ENCODE data around the gene PCDHGB5. TPM values are rescaled to one million over a fixed set of nuclear protein-coding genes. Genes with fewer than 3 reads are reported as not detected.

The PCDHGB5 gene
- total and polyA plus RNA-seq, 2 of the 13 experiments (the other 11 are each of a cell fraction or from before 2014, with no cell fraction given): 0.08 to 0.44 TPM

- TF ChIP-seq CREB1 (IDR thresholded peaks at IDR 0.05) (no peak), CREB1 (CRISPR knock-in tag; IDR thresholded peaks at IDR 0.05) (no peak), SALL1 (CRISPR knock-in tag; IDR thresholded peaks at IDR 0.05) (peak; percentile 8; the same call in 1 of the 2 replicates), ATAD3A (CRISPR knock-in tag; IDR thresholded peaks at IDR 0.05) (no peak), PHF21A (CRISPR knock-in tag; IDR thresholded peaks at IDR 0.05) (0 out of 2 replicates have a peak, but pooled peaks have one; percentile 23), ARNTL (CRISPR knock-in tag; IDR thresholded peaks at IDR 0.05) (no peak), ZGPAT (CRISPR knock-in tag; IDR thresholded peaks at IDR 0.05) (peak; percentile 31; the same call in 1 of the 2 replicates), ZNF205 (CRISPR knock-in tag; IDR thresholded peaks at IDR 0.05) (0 out of 2 replicates have a peak, but pooled peaks have one; percentile 35), ATF7-NPFF (CRISPR knock-in tag; IDR thresholded peaks at IDR 0.05; ENCODE audit: low read depth) (no peak), ARID5B (CRISPR knock-in tag; IDR thresholded peaks at IDR 0.05) (peak; percentile 36; the same call in 1 of the 2 replicates), STAG1 (CRISPR knock-in tag; IDR thresholded peaks at IDR 0.05) (peak; percentile 70), KDM2A (CRISPR knock-in tag; IDR thresholded peaks at IDR 0.05; ENCODE audit: borderline replicate concordance, low read depth) (peak; percentile 44; the same call in 1 of the 2 replicates), SMARCE1 (IDR thresholded peaks at IDR 0.05; ENCODE audit: borderline replicate concordance) (no peak), XRCC5 (optimal IDR thresholded peaks at IDR 0.05; ENCODE audit: low read length) (peak; percentile 67), SMC3 (IDR thresholded peaks at IDR 0.05; ENCODE audit: low read length) (peak; percentile 54), ARID4A (CRISPR knock-in tag; IDR thresholded peaks at IDR 0.05; ENCODE audit: borderline replicate concordance) (peak; percentile 35; the same call in 1 of the 2 replicates), PHF8 (CRISPR knock-in tag; IDR thresholded peaks at IDR 0.05) (0 out of 2 replicates have a peak, but pooled peaks have one; percentile 36), TBX2 (CRISPR knock-in tag; IDR thresholded peaks at IDR 0.05; ENCODE audit: borderline replicate concordance) (0 out of 2 replicates have a peak, but pooled peaks have one; percentile 24), ZNF7 (CRISPR knock-in tag; IDR thresholded peaks at IDR 0.05) (peak; percentile 78), GABPB1 (CRISPR knock-in tag; IDR thresholded peaks at IDR 0.05) (peak; percentile 61; the same call in 1 of the 2 replicates)
Measured at GRCh38 chr5:141349917-141350619, 47.7 kb upstream of the PCDHGB5 start, which contains the start of gene PCDHGB1 (continued).
